Umbilical cord (tissue), 2 donors: ENCODE measurements around the gene NPBWR2. TPM values are rescaled to one million over a fixed set of nuclear protein-coding genes. Genes with fewer than 3 reads are reported as not detected.

Experiments
- DNase-seq: peaks from one replicate; pipeline ENCODE4 v3.0.0-alpha.2; 2015; ENCODE audit warnings: low spot score
- total RNA-seq: library from RNA; depleted of rRNA; stranded (reverse); fragments of >200 nt; gene quantifications from one replicate; pipeline ENCODE4 v1.2.3, GENCODE V29; 2014; ENCODE audit warnings: low replicate concordance; ENCODE audit not compliant: insufficient read depth

The NPBWR2 gene
- total RNA-seq, 1 donor from 2014 or later = 3.9 TPM

DNA sequence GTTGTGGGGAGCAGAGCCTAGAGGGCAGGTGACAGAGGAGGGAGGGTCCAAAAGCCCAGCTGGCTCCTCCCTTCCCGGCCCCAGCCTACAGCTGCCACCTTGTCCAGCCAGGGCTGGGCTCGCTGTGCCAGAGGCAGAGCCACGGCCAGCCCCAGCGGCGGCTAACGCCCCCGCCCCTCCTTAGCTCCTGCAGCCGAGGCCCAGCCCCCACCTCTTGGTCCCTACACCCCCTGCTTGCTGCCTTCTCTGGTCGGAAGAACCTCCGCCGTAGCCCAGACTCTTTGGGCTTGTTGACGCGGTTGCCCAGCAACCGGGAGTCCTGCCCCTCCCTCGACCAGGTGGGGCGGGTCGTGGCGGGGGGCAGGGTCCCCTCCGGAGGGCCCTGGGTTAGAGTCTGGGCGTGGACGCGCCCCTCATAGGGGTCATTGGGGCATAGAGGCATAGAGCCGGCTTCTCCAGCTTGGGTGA, 22.6 kb downstream of the NPBWR2 start:
- DNase-seq = no peak

DNA sequence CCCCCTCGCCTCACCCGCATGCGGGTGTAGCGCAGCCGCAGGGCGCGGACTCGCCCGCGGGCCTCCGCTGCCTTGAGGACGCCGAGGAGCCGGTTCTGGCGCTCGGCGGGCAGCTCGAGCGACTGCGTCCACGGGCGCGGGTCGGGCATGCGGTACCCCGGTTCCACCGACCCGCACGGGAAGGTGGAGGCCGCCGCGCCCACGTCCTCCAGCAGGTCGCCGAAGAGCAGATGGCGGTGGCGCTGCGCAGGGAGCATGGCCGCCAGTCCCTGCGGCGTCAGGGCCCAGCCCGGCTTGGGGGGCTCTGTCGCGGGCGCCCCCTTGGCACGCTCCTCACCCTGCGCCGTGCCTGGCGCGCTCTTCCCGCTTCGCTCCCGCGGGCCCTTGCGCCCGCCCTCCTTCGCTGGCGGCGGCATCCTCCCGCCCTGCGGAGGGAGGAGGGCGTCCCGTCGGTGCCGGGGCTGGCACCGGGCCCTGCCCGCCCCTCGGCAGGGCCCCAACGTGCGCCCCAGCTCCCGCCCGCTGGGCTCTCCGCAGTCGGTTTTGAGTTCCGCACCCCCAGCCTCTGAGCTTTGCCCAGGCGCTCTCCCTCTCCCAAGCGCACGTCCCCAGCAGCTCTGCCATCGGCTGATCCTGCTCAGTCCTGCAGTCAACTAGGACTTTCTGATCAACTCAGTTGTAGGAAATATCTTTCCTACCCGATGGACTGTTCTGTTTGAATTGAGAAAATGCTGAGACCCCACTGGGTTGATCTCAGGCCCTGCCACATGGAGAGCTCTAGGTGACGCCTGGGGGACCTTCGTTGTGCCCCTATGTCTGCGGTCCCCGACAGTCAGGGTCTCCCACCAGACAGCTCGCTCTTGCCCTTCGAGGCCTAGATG, 23.3 kb downstream of the NPBWR2 start, which contains the start of gene LKAAEAR1:
LKAAEAR1 (minus strand) TSS at position 595 of the 881 bp plus-strand sequence; CDS start at position 416, 179 bp downstream.
- DNase-seq = no peak

GRCh38 chr20:64083378-64083803, 24.0 kb downstream of the NPBWR2 start:
- peak; percentile 77 for DNase-seq

DNA sequence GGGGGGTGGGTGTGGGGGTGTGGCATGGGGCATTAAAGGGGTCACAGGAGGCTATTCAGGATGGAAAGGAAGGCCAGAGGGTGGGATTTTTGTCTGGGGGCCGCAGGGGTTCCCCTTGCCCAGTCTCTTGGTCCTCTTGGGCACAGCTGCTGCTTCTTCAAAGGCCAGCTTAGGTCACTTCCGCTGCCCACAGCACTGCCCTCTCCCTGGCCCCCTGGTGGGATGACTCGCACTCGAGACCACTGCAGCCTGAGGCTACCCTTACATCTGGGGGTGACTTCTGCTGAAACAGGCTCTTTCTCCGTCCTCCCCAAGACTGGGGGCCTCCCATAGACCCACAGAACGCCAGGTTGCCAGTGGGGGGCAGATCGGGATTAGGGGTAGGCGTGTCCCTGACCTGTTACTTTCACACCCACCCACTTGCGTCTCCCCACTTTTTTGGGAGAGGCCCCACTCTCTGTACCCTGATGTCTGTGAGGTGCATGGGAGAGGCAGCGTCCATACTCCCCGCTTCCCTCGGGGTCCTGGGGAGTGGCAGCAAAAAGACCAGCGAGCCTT, 24.5 kb downstream of the NPBWR2 start:
- no peak for DNase-seq

GRCh38 chr20:64082126-64082731, 25.1 kb downstream of the NPBWR2 start:
- DNase-seq = no peak

GRCh38 chr20:64081624-64081964, 25.8 kb downstream of the NPBWR2 start:
- DNase-seq = no peak

DNA sequence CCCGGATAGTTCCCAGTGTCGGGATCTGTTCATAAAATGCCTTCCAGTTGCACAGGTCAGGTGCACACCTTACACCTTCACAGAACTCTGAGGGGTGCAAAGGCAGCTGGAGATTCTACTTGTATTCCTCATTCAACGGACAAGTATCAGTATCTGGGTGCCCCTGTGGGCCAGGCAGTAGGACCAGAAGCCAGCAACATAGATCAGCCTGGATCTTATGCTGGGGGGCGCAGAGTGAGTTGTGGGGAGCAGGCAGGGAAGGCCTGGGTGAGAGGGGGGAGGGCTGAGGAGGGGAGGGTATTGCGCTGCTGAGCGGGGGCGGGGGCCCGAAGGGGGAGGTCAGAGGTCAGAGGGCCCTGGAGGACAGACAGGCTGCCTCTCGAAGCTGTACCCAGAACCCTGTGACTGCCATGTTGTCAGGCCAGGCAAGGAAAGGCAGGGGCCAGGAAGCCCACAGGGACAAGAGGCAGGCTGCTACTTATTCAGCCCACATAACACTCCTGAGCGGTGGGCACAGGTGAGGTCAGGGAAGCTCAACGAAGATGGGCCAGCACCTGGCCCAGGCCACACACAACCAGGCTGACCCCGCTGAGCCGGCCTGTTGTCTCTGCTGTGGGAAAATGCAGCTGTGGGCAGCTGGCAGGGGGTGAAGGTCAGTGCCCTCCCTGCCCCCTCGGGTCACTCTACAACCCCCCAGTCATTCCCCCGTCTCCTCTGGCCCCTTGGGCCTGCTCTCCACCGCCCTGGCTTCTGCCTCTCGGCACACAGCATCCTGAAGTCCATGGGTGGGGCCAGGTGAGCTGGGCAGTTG, 26.3 kb downstream of the NPBWR2 start:
- DNase-seq = no peak

DNA sequence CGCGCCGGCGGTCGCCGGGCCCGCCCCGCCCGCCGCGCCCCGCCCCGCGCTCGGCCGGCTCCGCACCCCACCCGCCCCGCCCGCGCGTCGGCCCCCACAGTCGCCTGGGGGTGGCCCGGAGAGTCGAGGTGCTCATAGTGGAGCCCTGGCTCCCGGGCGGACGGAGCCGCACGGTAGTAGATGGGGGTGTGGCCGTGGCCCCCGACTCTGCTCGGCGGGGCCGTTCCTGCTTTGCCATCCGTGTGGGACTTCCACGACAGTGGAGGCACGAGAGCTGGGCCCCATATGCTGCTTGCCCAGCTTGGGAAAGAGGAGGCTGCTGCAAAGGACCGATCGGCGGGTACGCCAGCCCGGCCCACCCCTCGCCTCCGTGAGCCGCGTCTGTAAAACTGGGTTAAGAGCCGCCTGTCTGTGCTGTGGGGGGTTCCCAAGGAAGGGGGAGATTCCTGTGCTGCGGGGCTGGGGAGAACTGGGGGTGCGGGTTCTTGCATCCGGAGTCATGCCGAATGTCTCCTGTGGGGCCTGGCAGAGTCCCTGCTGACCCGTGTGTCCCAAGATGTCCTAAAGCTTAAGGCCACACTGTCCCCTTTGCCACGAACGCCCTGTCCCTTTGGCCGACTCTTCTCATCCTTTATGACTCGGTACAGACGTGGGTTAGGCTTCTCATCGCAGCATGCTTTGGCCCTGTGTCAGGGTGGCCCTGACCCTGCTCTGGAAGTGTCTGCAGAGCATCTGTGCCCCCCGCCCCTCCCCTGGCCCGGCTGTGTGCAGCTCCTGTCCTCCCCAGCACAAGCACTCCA, 27.2 kb downstream of the NPBWR2 start, which contains the start of gene OPRL1:
OPRL1 (plus strand) TSS at position 70 of the 800 bp plus-strand sequence. CDS start 12,639 bp downstream, outside the sequence.
- no peak for DNase-seq

GRCh38 chr20:64079273-64080012, 27.9 kb downstream of the NPBWR2 start, which contains the start of gene RGS19:
Gene RGS19 (minus strand): TSS chr20:64079518. CDS start chr20:64076886, 2,632 bp downstream.
- peak; percentile 81 for DNase-seq

GRCh38 chr20:64078934-64079272, 28.5 kb downstream of the NPBWR2 start:
- DNase-seq = no peak

DNA sequence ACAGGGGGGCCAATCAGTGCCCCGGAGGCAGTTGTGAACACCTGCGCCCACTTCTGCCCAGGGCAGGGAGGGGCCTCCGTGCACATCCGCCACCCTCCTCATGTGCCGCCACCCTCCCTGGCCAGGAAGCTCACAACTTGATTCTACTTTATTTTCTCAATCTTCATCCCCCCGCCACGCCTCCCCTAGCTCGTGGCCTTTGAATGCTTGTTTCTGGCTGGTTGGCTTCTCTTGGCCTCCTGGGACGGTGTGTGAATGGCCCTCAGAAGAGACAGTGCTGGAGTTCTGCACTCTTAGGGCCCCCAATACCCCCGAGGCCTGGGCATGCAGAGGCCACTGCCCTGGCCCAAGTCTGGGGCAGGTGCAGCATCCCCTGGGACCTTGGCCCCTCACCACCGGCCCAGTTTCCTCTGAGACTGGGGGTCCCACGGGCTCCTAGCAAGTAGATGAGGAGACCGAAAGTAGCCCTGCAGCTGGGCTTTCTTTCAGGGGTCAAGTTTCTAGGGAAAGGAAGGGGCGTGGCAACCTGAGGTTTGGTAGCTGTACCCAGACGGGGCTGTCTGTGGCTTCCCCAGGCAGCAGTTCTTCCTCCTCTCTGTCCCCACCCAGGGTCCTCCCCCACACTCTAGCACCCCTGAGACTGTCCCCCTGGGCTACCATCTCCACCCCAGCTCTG, 29.4 kb downstream of the NPBWR2 start:
- no peak for DNase-seq

DNA sequence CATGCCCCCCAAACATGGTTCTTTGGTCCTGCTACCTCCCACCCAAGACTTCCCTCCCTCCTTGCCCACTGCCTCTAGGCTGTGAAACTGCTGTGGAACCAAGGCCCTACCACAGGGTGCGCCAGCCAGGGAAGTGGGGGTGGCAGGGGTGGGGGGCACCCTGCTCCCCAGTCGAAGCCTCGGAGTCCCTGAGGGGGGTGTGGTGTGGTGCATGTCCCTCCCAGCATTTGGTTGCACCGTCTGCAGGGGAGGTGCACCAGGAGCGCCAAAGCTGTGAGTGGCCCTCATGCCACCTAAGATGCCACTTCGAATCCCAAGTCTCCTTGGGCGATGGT, 29.9 kb downstream of the NPBWR2 start:
- no peak for DNase-seq

DNA sequence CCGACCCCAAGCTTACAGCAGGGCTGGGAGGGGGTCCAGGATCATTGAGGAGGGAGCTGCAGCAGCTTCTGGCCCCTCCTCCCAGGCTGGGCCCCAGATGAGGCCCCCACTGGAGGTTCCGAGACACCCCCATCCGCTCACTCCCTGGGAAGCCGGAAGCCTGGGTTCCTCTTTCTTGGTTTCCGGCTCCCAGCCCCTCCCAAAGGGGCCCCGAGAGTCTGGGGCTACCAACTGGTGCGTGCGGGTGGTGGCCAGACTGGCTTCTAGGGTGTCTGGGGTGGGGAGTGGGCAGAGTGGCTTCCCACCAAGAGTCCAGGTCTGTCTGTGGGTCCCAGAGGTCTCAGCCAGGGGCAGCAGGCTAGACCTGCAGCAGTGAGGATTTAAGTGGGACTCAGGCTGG, 30.3 kb downstream of the NPBWR2 start:
- DNase-seq = no peak

GRCh38 chr20:64076061-64076997, 31.0 kb downstream of the NPBWR2 start:
- no peak for DNase-seq

DNA sequence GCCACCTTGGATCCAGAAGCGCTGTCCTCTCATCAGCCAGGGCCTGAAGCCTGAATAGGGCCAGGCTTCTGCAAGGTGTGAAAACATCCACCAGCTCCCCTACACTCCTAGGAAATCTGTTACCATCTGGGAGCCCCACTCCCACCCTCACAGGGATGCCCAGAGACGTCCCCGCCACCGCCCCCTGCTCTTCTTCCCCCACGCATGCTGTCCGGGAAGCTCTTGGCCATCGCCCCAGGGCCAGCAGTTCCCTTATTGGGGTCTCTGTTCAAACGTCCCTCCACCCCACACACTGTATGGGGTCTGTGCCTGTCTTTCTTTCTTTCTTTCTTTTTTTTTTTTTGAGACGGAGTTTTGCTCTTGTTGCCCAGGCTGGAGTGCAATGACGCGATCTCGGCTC, 31.8 kb downstream of the NPBWR2 start:
- DNase-seq = no peak

- DNase-seq = no peak
Observed at GRCh38 chr20:64074963-64075362, 32.4 kb downstream of the NPBWR2 start.

- DNase-seq = no peak
Observed at GRCh38 chr20:64074184-64074789, 33.1 kb downstream of the NPBWR2 start.
